GM10248 (cell line): ENCODE measurements around the gene METTL8.

Source experiments
- CTCF ChIA-PET: fragments of 300-600 bp; sonication (Branson Sonifier 250); formaldehyde crosslinking; extraction: SDS; loops from one replicate; lab custom pipeline; 2021; ENCODE audit warnings: antibody characterized with exemption; lab: Yijun Ruan, JAX
- POLR2A ChIA-PET: fragments of 350-650 bp; sonication (Branson Sonifier 250); formaldehyde crosslinking; extraction: SDS; loops from one replicate; lab custom pipeline; 2020; ENCODE audit warnings: antibody characterized with exemption; lab: Yijun Ruan, JAX
- DNase-seq: peaks from one replicate; pipeline ENCODE4 v3.0.0; 2012; ENCODE audit errors: extremely low spot score
- TF ChIP-seq, protein P1 (sequence below): IDR thresholded peaks from 2 replicates; pipeline ENCODE4 v1.5.1; 2012; ENCODE audit warnings: mild to moderate bottlenecking, low read depth; ENCODE audit errors: extremely low read depth, missing control alignments, control extremely low read depth

The METTL8 gene

DNA sequence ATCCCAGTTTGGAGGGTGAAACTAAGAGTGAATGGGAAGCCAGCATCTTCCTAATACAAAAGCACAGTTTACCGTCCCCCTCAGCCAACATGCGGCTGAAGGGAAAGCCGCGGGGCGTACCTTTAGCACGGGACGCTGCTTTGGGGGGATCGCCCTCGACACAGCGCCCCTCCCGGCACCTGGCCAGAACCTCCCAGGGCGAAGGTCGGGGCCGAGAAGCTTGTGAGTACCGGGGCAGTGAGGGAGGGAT lies at the start of gene METTL8:
METTL8 (minus strand) TSS at position 228 of the 250 bp plus-strand sequence. CDS start 41,805 bp downstream, outside the sequence.
- no peak for DNase-seq
- ChIA-PET POLR2A (interaction anchor here (0.6 to 2.0 kb wide), 6 partner anchors 14 to 466 kb away, joined by 3 to 7 read pairs (median 6); no protein-coding TSS in a partner anchor), CTCF (interaction anchor here (0.7 to 6.1 kb wide), 12 partner anchors 12 to 504 kb away, joined by 3 to 73 read pairs (median 4); no protein-coding TSS in a partner anchor)
- TF ChIP-seq, protein P1, sequence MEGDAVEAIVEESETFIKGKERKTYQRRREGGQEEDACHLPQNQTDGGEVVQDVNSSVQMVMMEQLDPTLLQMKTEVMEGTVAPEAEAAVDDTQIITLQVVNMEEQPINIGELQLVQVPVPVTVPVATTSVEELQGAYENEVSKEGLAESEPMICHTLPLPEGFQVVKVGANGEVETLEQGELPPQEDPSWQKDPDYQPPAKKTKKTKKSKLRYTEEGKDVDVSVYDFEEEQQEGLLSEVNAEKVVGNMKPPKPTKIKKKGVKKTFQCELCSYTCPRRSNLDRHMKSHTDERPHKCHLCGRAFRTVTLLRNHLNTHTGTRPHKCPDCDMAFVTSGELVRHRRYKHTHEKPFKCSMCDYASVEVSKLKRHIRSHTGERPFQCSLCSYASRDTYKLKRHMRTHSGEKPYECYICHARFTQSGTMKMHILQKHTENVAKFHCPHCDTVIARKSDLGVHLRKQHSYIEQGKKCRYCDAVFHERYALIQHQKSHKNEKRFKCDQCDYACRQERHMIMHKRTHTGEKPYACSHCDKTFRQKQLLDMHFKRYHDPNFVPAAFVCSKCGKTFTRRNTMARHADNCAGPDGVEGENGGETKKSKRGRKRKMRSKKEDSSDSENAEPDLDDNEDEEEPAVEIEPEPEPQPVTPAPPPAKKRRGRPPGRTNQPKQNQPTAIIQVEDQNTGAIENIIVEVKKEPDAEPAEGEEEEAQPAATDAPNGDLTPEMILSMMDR: peak; percentile 58

- CTCF ChIA-PET: interaction anchor here (1.0 to 1.6 kb wide), 5 partner anchors 10 to 311 kb away, joined by 3 to 5 read pairs (median 4); no protein-coding TSS in a partner anchor
- POLR2A ChIA-PET: no interaction called here
- no peak for DNase-seq
- TF ChIP-seq, protein P1: no peak
These were observed 49.1 kb upstream of the METTL8 start for GRCh38 chr2:171482877-171483276.

- CTCF ChIA-PET: interaction anchor here (1.1 to 1.6 kb wide), 4 partner anchors 18 to 311 kb away, joined by 3 to 5 read pairs (median 4); no protein-coding TSS in a partner anchor
- POLR2A ChIA-PET: no interaction called here
- no peak for DNase-seq
- TF ChIP-seq, protein P1: no peak
These were observed 48.5 kb upstream of the METTL8 start for GRCh38 chr2:171482308-171482707.

- no peak for DNase-seq
- CTCF ChIA-PET: no interaction called here
- POLR2A ChIA-PET: no interaction called here
- TF ChIP-seq, protein P1: no peak
These were observed 47.1 kb upstream of the METTL8 start for GRCh38 chr2:171480908-171481307.

GRCh38 chr2:171479154-171479814 lies 45.5 kb upstream of the METTL8 start:
- CTCF ChIA-PET: interaction anchor here (1.1 to 1.5 kb wide), 3 partner anchors 41 to 506 kb away, joined by 3 to 5 read pairs (median 3); no protein-coding TSS in a partner anchor
- POLR2A ChIA-PET: no interaction called here
- peak; percentile 15 for DNase-seq
- TF ChIP-seq, protein P1: no peak

- POLR2A ChIA-PET: no interaction called here
- no peak for DNase-seq
- TF ChIP-seq, protein P1: no peak
- CTCF ChIA-PET: interaction anchor here (0.7 to 1.9 kb wide), 3 partner anchors 20 to 64 kb away, joined by 3 to 4 read pairs (median 3); partner anchors contain the start of genes DCAF17 and METTL8
These were observed 44.6 kb upstream of the METTL8 start for GRCh38 chr2:171478345-171478744.
